HG03469 (cell line): Measurements from ENCODE around the gene TMEM19.

ENCODE experiments used
- ATAC-seq: cut with Tn5 transposase; IDR thresholded peaks from one replicate; pipeline ENCODE4 v1.9.1; 2021; ENCODE audit warnings: mild to moderate bottlenecking, moderate library complexity, moderate number of reproducible peaks; ENCODE audit not compliant: unreplicated experiment

Gene TMEM19

DNA sequence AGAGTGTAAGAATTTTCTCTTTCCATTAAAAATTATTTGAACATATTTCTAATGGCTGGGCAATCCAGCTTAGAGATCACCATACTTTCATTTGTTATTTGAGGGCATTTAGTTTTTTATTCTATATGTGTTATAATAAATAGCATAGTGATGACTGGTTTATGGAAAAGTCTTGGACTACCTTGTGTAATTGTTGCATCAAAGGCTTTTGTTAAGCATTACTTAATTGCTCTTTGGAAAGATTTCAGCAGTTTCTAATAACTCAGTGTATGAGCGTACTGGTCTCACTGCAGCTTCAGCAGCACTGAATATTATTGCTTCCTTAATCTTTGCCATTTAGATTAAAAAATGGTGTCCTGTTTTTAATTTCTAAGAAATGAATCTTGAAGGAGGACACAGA lies 22.8 kb downstream of the TMEM19 start:
- no peak for ATAC-seq

DNA sequence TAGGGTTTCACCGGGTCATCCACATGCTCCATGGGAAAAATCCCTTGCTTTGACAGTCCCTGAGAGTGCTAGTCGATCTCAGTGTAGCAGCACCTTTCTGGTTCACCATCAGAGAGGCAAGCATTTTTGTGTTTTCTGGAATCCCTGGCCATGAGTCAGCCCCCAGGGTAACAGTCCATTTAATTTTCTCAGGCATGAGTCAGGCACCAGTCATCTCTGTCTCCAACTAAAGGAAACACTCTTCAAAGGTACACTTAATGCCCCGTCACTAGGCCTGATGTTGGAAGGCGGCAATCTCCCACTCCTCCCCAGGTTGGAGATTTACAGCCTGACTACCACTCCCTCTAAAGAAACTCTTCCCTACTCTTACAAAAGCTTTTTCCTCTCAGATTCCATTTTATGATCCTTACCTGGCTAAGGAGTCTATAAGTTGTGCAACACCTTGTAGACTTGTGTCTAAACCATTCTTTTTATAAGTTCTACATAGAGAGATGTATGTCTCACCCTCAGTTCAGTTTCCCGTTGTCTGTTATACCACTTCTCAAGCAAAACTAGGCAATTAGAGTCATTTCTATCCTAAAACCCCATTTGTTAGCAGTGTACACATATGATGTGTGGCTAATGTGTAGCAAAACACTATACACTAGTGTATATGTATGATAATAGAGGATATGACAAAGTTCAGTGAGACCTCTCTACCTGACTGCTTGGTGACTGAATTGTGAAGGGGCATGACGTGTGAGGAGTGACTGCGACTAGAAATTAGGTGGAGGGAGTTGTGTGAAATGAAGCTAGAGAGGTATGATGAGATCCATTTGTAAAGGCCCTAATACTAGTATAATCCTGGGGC lies 24.6 kb downstream of the TMEM19 start:
- no peak for ATAC-seq

DNA sequence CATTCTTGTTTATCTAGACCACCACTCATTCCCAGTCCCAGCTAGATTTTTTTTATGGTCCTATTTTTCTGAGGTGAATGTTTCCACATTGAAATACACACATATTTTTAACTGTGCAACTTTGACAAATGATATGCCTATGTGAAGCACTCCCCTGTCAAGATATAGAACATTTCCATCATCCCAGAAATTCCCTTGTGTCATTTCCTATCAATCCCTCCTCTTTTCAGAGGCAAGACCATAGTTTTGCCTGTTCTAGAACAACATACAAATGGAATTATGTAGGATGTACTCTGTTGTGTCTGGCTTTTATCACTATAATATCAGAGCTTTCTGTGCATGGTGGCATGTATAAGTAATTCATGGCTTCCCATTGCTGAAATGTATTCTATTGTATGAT lies 32.7 kb downstream of the TMEM19 start:
- no peak for ATAC-seq

DNA sequence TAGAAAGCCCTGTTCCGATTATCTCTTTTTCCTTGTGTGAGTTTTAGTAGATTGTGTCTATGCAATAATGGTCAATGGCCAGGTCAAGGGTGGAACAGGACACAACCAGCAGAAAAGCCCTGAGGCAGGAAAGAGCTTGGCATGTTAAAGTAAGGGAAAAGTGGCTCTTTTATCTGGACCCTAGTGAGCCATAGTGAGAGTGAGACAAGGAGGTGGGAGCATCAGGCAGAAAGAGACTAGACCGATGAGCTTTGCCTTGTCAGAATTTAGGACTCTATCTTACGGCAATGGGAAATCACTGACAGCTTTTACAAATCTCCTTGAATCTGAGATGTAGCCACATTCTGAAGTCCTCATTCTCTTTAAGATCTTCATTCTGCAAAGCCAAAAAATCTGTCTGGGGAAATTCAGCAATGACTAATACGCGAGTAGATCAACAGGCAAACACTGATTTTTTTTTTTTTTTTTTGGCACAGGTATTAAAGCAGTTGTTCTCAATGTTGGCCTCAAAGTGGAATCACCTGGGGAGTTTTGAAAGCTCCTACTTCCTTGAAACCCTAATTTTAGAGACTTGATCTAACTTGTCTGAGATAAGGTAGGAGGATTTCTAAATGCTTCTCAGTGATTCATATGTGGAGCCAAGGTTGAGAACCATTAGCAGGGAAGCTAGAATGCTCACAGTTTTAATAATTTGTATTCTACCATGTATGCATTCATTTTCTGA lies 33.9 kb downstream of the TMEM19 start:
- no peak for ATAC-seq

DNA sequence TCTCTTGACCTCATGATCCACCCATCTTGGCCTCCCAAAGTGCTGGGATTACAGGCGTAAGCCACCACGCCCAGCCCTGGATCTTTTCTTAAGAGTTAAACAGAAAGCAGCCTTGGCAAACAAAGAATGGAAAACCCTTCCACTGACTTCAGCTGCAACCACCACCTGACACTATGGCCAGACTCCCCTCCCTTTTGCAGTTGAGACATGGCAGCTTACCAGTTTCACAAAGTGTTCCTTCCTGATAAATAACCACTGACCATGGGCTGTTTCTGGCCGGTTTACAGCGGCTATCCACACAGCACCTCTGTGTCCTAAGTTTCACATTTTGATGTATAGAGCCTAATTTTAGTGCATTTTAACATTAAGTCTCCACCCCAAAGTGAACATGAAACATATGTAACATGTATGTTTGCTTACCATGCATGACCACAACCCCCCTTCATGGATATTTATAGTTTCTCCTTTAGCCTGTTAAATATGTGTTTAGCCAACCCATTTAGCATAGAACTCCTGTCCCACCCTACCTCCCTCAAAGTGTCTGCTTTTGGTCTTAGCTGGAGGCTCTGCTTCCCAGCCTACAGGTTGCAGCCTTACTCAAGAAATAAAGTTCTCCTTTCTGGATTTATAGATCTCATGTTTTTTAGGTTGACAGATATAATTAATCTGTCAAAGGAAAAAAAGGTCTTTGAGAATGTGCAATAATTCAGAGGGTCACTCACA lies 36.1 kb downstream of the TMEM19 start:
- ATAC-seq, result no peak

DNA sequence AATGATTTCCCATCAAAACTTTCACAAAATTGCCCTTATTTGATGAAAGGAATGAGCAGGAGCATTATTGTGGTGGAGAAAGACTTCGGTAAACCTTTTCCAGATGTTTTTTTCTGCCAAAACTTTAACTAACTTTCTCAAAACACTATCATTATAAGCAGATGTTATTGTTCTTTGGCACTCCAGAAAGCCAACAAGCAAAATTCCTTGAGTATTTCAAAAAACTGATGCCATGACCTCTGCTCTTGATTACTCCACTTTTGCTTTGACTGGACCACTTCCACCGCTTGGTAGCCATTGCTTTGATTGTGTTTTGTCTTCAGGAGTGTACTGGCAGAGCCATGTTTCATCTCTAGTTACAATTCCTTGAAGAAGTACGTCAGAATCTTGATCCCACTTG lies 39.1 kb downstream of the TMEM19 start:
- no peak for ATAC-seq

DNA sequence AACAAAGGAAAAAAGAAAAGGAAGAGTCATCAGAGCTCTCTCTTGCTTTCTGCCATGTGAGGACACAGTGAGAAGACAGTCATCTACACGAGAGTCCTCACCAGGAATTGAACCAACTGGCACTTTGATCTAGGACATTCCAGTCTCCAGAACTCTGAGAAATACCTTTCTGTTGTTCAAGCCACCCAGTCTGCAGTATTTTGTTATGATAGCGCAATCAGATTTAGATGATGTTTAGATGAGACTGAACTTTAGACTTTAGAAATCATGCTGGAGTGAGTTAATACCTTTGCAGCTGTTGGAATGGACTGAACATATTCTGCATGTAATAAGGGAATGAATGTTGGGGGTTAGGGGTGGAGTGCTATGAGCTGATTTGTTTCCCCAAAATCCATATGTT lies 40.7 kb downstream of the TMEM19 start:
- no peak for ATAC-seq

DNA sequence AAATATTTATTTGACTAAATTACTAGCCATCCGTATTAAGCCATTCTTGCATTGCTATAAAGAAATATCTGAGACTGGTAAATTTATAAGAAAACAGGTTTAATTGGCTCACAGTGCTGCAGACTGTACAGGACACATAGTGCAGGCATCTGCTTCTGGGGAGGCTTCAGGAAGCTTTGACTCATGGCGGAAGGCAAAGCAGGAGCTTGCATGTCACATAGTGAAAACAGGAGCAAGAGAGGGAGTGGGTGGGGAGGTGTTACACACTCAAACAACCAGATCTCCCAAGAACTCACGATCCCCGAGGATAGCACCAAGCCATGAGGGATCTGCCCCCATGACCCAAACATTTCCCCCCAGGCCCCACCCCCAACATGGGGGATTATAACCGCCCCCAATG lies 42.1 kb downstream of the TMEM19 start:
- ATAC-seq, result no peak

DNA sequence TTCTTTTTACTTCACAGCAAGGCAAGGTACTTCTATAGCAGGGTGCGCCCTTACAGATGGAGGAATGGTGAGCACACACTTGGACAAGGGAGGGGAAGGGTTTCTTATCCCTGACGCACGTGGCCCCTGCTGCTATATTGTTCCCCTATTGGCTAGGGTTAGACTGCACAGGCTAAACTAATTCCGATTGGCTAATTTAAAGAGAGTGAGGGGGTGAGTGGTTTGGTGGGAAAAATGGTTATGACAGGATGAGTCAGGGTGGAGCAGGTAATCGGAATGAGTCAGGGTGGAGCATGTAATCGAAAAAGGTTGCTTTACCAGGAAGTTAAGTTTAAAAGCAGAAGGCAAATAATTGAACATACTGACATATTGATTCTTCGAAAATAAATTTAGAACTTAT lies 45.1 kb downstream of the TMEM19 start:
- ATAC-seq, result no peak

DNA sequence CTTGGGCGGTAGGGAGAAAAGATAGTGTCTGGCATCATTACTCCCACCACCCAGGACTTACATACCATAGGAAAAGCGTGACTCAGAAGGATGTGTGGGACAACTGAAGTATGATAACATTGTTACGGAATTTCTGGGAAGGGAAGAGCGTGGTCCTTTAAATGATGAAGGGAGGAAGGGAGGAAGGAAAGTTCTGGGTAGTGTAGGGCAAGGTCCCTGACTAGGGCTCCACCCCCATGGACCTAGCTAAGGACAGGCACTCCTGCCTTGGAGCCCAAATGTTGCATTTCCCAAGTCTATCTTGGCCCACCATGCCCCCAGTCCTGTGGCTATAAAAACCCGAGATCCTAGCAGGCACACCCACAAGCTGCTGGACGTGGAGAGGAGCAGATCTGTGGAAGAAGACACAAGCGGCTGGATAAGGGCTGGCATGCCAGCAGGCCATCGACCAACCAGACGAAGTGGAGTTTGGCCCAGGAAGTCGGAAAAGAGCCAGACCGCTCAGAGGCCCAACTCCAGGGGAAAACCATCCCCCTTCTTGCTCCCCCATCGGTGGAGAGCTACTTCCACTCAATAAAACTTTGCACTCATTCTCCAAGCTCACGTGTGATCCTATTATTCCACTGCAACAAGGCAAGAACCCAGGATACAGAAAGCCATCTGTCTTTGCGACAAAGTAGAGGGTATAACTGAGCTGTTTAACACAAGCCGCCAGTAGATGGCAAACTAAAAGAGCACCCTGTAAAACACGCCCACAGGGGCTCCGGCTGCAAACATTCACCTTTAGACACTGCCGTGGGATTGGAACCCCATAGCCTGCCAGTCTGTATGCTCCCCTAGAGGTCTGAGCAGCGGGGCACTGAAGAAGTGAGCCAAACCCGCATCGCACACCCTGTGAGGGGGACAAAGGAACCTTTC lies 45.8 kb downstream of the TMEM19 start:
- ATAC-seq, result no peak

DNA sequence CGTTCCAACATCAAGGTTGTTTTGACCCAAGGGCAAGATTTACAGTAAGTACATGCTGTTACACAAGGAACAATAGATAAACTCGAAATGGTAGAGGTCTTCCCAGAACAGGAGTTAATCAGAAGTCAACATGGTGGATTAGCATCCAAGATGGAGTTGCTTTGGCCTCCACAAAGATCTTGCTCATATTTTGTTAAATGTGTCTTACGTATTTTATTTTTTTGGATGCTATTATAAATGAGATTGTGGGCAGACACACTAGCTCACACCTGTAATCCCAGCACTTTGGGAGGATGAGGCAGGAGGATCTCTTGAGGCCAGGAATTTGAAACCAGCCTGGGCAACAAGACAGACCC lies 46.5 kb downstream of the TMEM19 start:
- no peak for ATAC-seq

DNA sequence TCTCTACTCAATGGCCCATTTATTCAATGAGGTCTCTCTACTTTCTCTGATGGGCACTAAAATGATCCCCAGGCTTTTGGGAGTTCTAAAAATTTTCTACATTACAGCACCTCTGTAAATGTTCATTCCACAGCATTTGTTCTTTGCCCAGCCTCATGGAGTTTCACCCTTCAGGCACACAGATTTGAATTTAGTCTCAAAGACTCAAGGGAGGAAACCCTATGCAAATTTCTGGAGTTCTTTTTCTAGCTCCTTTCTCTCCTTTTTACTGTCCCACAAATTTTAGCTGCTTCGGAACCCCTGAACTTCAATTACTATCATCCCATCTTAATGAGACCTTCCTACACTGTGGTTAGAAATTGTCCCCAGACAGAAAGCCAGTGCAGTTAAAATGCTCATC lies 51.3 kb downstream of the TMEM19 start:
- ATAC-seq, result no peak

DNA sequence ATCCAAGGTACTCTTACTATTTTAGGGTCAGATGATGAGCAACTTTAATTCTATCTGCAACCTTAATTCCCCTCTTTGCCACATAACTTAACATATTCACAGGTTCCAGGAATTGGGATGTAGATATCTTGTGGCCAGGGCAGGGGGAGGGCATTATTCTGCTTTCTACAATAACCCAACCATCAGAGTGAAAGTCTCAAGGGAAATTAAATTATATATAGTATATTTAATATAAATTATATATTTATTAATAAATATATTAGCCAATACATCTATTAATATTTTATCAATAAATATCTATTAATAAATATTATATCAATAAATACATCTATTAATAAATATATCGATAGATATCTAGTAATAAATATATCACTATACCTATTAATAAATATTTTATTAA lies 57.1 kb downstream of the TMEM19 start:
- ATAC-seq, result no peak

DNA sequence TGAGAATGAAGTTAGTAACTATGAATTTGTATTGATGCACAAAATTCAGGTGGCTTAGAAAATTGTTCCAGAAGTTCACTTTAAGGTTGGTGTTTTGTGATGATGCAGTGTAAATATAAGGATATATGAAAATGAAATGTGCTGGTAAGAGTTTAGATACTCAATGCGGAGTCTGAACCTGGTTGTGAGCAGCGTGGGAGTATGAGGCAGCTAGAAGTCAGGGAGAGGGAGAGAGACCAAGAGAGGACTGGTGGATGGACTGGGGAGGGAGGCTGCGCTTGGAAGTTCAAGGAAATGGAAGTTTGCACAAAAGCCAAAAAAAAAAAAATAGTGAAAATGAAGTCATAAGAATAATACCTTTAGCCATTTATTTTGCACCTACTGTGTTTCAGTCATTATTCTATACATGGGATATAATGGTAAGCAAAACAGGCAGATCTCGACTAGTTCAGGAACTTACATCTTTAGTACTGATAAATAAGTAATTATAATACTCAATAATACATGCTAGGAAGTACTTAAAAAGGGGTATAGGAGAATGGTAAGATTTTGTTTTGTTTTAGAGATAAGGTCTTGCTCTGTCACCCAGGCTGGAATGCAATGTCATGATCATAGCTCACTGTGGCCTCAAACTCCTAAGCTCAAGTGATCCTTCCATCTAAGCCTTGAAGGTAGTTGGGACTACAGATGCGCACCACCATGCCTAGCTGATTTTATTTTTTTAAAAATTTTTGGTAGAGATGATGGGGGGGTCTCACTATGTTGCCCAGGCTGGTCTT lies 58.8 kb downstream of the TMEM19 start:
- ATAC-seq, result no peak

DNA sequence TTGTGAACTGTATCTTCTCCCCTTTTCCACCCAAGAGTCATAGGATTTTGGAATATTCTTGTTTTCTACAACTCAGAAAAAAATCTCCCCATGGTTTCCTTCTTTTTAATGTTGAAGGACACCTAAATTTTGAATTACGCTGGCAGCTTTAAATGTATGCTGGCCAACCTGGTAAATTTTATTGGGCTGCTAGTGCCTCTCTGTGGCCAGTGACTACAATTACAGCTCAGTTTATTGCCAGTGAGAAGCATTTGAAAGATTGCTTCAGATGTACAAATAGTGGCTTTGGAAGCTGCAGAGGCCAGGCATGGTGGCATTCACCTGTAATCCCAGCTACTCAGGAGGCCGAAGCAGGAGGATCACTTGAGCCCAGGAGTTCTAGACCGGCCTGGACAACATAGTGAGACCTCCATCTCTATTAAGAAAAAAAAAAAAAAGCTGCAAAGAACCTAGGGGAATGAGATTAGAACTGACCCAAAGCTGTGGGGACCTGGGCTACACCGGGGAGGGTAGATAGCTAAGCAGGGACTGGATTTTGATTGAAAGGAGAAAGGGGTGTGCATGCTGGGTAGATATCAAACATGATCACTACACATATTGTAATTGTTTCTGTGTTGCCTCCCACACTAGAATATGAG lies 61.2 kb downstream of the TMEM19 start:
- ATAC-seq, result peak; percentile 88

DNA sequence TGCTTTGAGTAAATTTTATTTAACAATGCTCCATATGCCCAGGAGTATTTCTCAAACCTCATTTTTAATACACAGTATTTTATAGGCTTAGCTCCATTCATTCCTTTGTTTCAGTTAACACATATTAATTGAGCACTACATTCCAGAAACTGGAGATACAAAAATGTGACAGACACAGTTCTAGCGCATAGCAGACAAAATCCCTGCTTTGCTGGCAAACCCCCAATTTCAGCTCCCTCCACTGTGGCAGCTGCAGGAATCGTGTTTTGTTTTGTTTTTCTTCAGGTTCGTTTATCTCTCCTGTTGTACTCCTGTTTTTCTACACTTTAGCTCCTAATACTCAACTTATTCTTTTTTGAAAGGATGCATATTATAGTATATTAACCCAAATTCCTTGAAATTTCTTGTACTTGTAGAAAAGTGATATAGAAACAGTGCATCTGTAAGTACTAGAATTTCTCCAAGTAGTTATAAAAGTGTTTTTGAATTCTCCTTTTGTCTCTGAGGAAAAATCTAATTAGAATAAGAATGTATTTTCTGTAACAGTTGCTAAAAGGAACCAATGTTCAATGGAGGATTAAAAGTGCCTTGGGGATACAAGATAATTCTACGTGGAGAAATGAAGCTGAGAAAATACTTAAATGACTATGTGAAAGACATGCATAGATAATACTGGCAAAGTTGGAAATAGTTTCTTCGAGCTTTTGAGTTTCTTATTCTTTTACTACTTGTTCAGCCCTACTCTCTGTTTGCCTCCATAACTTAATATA lies 62.4 kb downstream of the TMEM19 start:
- no peak for ATAC-seq

DNA sequence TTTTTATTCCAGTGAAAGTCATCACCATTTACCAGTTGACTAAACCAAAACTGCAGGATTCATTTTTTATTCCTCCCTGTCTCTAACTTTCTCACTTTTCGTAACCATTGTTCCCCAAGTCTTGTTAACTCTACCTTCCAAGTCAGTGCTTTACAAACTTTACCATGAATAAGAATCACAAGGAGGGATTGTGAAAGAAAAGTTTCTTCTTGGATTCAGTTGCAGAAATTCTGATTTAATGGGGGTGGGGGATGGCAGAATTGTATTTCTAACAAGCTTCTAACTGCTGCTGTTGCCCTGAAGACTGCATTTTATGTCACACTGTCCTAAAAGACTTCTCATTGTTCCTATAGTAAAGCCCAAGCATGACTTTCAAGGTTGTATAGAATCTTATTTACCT lies 63.8 kb downstream of the TMEM19 start:
- no peak for ATAC-seq

DNA sequence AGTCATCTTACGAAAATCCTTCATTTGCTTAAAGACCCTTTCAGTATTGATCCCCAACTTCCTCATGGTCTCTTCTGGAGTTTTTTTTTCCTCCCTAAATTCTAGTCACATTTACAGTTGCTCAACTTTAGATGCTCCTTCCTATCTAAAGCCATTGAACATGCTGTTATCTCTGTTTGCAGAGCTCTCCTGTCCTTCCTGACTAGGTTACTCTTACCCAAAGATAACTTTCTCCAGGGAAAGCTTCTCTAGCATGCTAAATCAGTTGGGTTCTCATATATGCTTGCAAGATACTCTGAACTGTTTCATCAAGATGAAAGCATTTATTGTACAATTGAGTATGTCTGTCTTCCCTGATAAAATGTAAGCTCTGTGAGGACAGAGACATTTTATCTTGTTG lies 67.0 kb downstream of the TMEM19 start:
- ATAC-seq, result no peak
